ENCODE measurements around the gene COL28A1. TPM values are rescaled to one million over a fixed set of nuclear protein-coding genes. Genes with fewer than 3 reads are reported as not detected.

Gene COL28A1
- total and polyA plus RNA-seq, 8 donors: 0.58 to 39.7 (median 4.5) TPM

DNA sequence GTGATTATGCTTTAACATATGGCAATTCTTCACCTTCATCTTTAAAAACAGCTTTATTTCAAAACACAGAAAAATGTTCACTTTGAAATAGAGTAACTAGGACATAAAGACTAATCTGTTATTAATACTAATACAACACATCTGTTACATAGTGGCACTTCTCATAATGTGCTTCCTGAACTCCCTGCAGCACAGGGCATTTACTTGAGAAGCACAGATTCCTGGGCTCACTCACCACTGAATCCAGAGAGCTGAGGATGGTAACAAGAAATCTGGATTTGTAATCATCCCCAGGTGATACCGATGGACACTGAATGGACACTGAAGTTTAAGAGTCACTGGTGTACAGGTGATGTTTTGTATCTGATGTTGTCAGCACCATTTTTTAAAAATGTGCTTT, 96.1 kb downstream of the COL28A1 start:
- H3K9me3 ChIP-seq: no peaks in the 10 kb centered on the region
- DNase-seq: no peak
- WGBS, 5 donors: 86 to 100% (median 92%) methylated on average over 1 of the region's 1 CpG
- H3K36me3 ChIP-seq: no peaks in the 10 kb centered on the region
- no peaks in the 10 kb centered on the region for H3K27me3 ChIP-seq
- TF ChIP-seq POLR2A (IDR thresholded peaks at IDR 0.05) (no peak), EP300 (IDR thresholded peaks at IDR 0.05) (no peak), POLR2AphosphoS5 (IDR thresholded peaks at IDR 0.05) (no peak)
- TF ChIP-seq, protein P1, sequence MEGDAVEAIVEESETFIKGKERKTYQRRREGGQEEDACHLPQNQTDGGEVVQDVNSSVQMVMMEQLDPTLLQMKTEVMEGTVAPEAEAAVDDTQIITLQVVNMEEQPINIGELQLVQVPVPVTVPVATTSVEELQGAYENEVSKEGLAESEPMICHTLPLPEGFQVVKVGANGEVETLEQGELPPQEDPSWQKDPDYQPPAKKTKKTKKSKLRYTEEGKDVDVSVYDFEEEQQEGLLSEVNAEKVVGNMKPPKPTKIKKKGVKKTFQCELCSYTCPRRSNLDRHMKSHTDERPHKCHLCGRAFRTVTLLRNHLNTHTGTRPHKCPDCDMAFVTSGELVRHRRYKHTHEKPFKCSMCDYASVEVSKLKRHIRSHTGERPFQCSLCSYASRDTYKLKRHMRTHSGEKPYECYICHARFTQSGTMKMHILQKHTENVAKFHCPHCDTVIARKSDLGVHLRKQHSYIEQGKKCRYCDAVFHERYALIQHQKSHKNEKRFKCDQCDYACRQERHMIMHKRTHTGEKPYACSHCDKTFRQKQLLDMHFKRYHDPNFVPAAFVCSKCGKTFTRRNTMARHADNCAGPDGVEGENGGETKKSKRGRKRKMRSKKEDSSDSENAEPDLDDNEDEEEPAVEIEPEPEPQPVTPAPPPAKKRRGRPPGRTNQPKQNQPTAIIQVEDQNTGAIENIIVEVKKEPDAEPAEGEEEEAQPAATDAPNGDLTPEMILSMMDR (IDR thresholded peaks at IDR 0.05): no peak
- peak overlapping the region in 1 of 5 donors; percentile 60 for H3K27ac ChIP-seq
- intact Hi-C loops (cut with DNase I; ENCODE audit: low total_unique reads): loop anchor here (10.0 kb wide), 1 partner anchor 85 kb away; no protein-coding TSS in a partner anchor
- H3K4me1 ChIP-seq: no peaks in the 10 kb centered on the region
- H3K4me3 ChIP-seq: no peak overlapping the region

GRCh38 chr7:7438851-7439250, 96.8 kb downstream of the COL28A1 start:
- peak in 1 of 2 donors; percentile 34 for DNase-seq
- WGBS, 5 donors: 55 to 78% (median 60%) methylated on average over 5 of the region's 5 CpGs
- Histone ChIP-seq H3K4me3 (no peak overlapping the region), H3K4me1 (peaks cover 0 to 4% (median 0%) of the 10 kb centered on the region in 4 donors), H3K27ac (peak overlapping the region in 2 of 5 donors; percentile 58 to 60), H3K9me3 (no peaks in the 10 kb centered on the region), H3K27me3 (no peaks in the 10 kb centered on the region), H3K36me3 (no peaks in the 10 kb centered on the region)
- intact Hi-C loops (cut with DNase I; ENCODE audit: low total_unique reads): loop anchor here (10.0 kb wide), 1 partner anchor 86 kb away; no protein-coding TSS in a partner anchor
- TF ChIP-seq POLR2A (IDR thresholded peaks at IDR 0.05): no peak
- no peak for TF ChIP-seq EP300 (IDR thresholded peaks at IDR 0.05)
- TF ChIP-seq POLR2AphosphoS5 (IDR thresholded peaks at IDR 0.05): peak in 1 of 3 donors; percentile 29
- TF ChIP-seq, protein P1 (IDR thresholded peaks at IDR 0.05): no peak

DNA sequence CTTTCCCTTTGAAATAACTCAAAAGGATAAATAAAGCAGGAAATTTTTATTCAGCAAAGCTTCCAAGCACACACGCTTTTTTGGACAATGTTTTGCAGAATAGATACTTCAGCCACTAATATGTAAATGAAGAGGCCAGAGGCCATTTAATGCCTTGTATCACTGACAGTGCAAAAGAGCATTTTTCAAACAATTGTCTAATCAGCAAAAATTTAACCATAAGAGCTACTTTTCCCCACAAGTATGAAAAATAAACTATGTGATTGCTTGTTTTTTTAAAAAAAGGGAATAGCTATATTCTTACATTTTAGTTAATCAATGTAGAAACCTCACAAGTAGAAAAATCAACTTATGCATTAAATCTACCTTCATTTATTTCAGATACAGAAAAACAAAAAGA, 99.7 kb downstream of the COL28A1 start:
- TF ChIP-seq POLR2A (IDR thresholded peaks at IDR 0.05): no peak
- no peak for TF ChIP-seq EP300 (IDR thresholded peaks at IDR 0.05)
- TF ChIP-seq, protein P1 (IDR thresholded peaks at IDR 0.05): no peak
- TF ChIP-seq POLR2AphosphoS5 (IDR thresholded peaks at IDR 0.05): no peak
- WGBS, 5 donors: 79 to 100% (median 94%) methylated on average over 1 of the region's 1 CpG
- Histone ChIP-seq H3K4me3 (no peak overlapping the region), H3K27me3 (no peaks in the 10 kb centered on the region), H3K27ac (no peak overlapping the region), H3K4me1 (peaks cover 0 to 6% (median 0%) of the 10 kb centered on the region in 4 donors), H3K9me3 (no peaks in the 10 kb centered on the region), H3K36me3 (no peaks in the 10 kb centered on the region)
- intact Hi-C loops (cut with DNase I; ENCODE audit: low total_unique reads): loop anchor here (10.0 kb wide), 1 partner anchor 89 kb away; no protein-coding TSS in a partner anchor
- no peak for DNase-seq

GRCh38 chr7:7434329-7434728, 101.3 kb downstream of the COL28A1 start:
- H3K27ac ChIP-seq: no peak overlapping the region
- 23 to 43% (median 27%) methylated on average over 3 of the region's 3 CpGs for WGBS, 5 donors

More at GRCh38 chr7:7434329-7434728, 101.3 kb downstream of the COL28A1 start:
- no peak overlapping the region for H3K4me3 ChIP-seq
- no peaks in the 10 kb centered on the region for H3K36me3 ChIP-seq
- TF ChIP-seq POLR2A (IDR thresholded peaks at IDR 0.05) (no peak), EP300 (IDR thresholded peaks at IDR 0.05) (no peak), POLR2AphosphoS5 (IDR thresholded peaks at IDR 0.05) (no peak)
- TF ChIP-seq, protein P1 (IDR thresholded peaks at IDR 0.05): no peak
- peak in 1 of 2 donors; percentile 17 for DNase-seq
- H3K9me3 ChIP-seq: no peaks in the 10 kb centered on the region
- intact Hi-C loops (cut with DNase I; ENCODE audit: low total_unique reads): loop anchor here (10.0 kb wide), 1 partner anchor 90 kb away; no protein-coding TSS in a partner anchor
- peaks cover 0 to 6% (median 0%) of the 10 kb centered on the region in 4 donors for H3K4me1 ChIP-seq
- H3K27me3 ChIP-seq: no peaks in the 10 kb centered on the region
